NB4 (cell line): ENCODE results near the gene TMEM14A.
A peak's percentile ranks its signal among the peaks of the same experiment; 100 is the strongest.

Experiments
- DNase-seq: peaks from one replicate; pipeline ENCODE4 v3.0.0; 2010; ENCODE audit warnings: low read depth
- H3K4me3 ChIP-seq: one replicate; pipeline ENCODE4 v1.5.1; 2011; ENCODE audit warnings: mild to moderate bottlenecking, low read depth, low read length, moderate library complexity
- MYC ChIP-seq: IDR thresholded peaks from 2 replicates; pipeline ENCODE4 v1.6.1; 2011; ENCODE audit warnings: low read depth, low read length
- POLR2A ChIP-seq: IDR thresholded peaks from 2 replicates; pipeline ENCODE4 v1.6.1; 2011; ENCODE audit warnings: mild to moderate bottlenecking; ENCODE audit not compliant: insufficient read length; ENCODE audit errors: extremely low read depth
- TF ChIP-seq, protein P1 (sequence below): IDR thresholded peaks from one replicate; pipeline ENCODE4 v1.5.1; 2012; ENCODE audit warnings: low read depth, low read length
- TF ChIP-seq, protein P2 (sequence below): IDR thresholded peaks from 2 replicates; pipeline ENCODE4 v1.6.1; 2011; ENCODE audit warnings: low read depth, low read length

The TMEM14A gene

DNA sequence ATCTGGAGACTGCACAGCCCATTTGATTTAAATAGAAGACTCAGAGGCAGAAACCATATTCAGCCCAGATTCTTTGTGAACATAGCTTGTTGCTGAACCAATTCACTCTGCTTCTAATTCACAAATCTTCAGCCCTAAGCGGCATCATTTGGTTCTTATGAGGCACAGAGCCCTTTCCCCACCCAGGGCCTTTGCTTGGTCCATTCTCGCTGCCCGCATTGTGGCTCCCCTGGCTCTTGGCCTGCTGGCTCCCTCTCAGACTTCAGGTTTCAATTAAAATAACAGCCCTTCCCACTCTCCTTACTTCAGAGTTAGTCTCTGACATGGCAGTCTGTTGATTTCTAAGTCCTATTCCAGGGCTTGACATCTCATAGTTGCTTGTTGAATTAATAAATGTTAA, 9.4 kb upstream of the TMEM14A start:
- TF ChIP-seq MYC (no peak), POLR2A (no peak)
- TF ChIP-seq, protein P1, sequence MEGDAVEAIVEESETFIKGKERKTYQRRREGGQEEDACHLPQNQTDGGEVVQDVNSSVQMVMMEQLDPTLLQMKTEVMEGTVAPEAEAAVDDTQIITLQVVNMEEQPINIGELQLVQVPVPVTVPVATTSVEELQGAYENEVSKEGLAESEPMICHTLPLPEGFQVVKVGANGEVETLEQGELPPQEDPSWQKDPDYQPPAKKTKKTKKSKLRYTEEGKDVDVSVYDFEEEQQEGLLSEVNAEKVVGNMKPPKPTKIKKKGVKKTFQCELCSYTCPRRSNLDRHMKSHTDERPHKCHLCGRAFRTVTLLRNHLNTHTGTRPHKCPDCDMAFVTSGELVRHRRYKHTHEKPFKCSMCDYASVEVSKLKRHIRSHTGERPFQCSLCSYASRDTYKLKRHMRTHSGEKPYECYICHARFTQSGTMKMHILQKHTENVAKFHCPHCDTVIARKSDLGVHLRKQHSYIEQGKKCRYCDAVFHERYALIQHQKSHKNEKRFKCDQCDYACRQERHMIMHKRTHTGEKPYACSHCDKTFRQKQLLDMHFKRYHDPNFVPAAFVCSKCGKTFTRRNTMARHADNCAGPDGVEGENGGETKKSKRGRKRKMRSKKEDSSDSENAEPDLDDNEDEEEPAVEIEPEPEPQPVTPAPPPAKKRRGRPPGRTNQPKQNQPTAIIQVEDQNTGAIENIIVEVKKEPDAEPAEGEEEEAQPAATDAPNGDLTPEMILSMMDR, result no peak
- TF ChIP-seq, protein P2, sequence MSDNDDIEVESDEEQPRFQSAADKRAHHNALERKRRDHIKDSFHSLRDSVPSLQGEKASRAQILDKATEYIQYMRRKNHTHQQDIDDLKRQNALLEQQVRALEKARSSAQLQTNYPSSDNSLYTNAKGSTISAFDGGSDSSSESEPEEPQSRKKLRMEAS, result no peak
- no peak overlapping the region for H3K4me3 ChIP-seq
- no peak for DNase-seq

DNA sequence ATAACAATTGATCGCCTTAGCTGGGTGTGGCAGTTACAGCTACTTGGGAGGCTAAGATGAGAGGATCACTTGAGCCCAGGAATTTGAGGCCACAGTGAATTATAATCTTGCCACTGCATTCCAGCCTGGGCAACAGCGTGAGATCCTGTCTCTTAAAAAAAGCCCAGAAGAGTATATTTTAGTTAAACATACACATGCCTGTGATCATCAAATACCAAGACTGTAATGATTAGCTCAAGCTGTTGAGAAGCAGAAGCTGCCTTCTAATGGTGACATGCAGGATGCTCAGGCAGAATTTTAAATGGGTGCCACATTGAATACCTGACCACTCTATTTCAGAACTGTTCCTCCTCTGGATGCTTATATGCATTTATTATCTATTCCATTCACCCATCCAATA, 8.9 kb upstream of the TMEM14A start:
- no peak overlapping the region for H3K4me3 ChIP-seq
- DNase-seq, result no peak
- TF ChIP-seq, protein P2, result no peak
- TF ChIP-seq POLR2A, result no peak
- no peak for TF ChIP-seq MYC
- TF ChIP-seq, protein P1, result no peak

DNA sequence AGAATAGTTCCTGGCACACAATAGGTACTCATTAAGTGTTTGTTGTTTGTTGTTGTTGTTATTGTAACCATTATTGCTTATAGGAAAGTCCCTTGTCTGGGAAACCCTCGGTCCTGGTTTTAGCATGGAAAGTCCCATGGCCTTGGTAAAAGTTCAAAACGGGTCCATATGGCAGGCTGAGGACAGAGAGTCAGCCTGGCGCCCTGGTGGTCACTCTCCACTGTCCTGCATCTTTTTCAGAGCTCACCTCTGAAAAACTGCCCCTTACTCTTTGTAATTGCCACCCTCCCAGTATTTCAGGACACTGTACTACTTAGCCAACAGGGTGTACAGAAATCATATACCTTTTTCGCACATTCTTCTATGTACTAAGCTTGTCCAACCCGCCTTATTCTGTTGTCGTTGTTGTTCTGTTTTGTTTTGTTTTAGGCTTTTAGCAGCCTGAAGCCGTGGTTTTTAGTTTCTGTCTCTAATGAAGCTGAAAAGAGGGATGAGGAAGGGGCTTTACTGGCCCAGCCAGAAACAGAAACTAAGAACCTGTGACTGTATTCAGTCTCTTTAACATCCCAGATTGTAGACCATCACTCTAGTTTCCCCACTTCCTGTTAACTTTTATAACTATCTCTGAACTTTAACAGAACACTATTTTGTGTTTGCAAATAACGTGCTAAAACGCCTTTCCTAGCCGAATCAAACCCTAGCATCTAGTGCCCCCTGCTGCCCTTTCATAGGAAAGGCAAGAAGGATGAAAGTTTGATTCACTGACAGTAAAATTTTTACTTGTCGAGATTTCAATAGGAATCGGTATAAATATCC, 7.6 kb upstream of the TMEM14A start:
- peak; percentile 90 for DNase-seq
- H3K4me3 ChIP-seq, result peak overlapping the region; percentile 68
- TF ChIP-seq, protein P1, result peak; percentile 75
- TF ChIP-seq, protein P2, result 0 out of 2 replicates have a peak, but pooled peaks have one; percentile 3
- TF ChIP-seq MYC (no peak), POLR2A (no peak)

DNA sequence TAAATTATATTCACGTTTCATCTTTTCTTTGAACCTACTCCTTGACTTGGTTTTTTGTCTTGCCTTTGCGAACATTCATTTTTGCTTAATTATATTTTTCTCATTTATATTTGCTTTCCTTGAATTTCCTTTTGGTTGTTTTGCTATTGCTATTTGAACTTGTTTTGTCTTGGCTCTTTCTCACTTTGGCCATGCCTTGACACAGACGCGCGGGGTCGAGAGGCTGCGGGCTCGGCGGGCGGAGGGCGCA, 7.1 kb upstream of the TMEM14A start:
- DNase-seq, result no peak
- peak overlapping the region; percentile 68 for H3K4me3 ChIP-seq
- no peak for TF ChIP-seq MYC
- TF ChIP-seq, protein P1, result no peak
- TF ChIP-seq POLR2A, result no peak
- TF ChIP-seq, protein P2, result no peak

DNA sequence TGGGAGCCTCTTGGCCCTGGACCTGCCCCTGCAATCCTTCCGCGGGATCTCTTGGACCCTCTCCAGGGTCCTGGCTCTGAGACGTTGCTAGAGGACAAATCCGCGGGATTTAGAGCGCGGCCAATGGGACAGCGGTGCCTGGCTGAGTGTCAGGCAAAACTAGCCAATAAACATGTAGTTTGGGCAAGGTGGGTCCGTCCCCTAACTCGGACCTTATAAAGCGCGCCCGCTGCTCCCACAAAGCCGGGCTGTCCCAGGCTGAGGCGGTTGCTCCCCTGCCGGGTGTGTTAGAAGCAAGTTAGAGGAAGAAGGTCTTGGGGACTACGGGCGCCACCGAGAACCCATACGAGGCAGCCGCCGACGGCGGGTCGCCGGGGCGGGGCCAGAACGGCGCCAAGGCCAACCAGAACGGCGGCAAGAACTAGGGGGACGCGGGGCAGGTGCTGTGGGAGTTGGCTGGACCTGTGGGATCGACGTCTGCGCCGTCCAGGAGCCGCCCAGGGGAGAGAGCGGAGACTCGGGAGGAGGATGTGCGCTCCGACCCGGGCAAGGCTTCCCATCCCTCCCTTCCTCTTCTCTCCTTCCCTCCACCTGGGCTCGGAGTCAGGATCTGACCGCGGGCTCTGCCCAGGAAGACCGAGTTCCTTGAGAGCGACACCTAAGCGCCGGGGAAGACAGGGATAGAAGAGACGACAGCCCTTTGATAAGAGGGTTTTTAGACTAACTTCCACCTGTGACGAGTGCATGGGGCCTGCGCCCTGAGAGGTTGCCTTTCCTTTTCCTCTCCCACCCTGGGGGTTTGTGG, 6.5 kb upstream of the TMEM14A start:
- peak; percentile 98 for DNase-seq
- no peak for TF ChIP-seq MYC
- peak; percentile 58 for TF ChIP-seq POLR2A
- H3K4me3 ChIP-seq, result peak overlapping the region; percentile 68
